SIG-M5 treated with dmso at 0.1 percent for 504 hours (cell line): Measurements from ENCODE around the gene MFSD11.
"Not testable (repeated sequence)": the region's sequence is repeated elsewhere in the genome, so short reads cannot be mapped to it uniquely, and the experiment has no call there.

ENCODE experiments used
- DNase-seq: peaks from one replicate; lab custom pipeline; 2025; ENCODE audit not compliant: unreplicated experiment; lab: John Stamatoyannopoulos, UW

Gene MFSD11

DNA sequence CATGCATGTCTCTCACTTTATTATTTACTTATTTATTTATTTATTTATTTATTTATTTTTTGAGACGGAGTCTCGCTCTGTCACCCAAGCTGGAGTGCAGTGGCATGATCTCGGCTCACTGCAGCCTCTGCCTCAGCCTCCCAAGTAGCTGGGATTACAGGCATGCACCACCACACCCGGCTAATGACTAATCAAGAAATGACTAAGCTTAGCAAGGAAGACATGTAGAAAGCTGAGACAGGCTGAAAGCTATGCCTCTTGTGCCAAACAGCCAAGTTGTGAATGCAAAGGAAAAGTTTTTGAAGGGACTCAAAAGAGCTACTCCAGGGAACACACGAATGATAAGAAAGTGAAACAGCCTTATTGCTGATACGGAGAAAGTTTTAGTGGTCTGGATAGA lies 7.9 kb downstream of the MFSD11 start:
- not testable (repeated sequence) for DNase-seq

DNA sequence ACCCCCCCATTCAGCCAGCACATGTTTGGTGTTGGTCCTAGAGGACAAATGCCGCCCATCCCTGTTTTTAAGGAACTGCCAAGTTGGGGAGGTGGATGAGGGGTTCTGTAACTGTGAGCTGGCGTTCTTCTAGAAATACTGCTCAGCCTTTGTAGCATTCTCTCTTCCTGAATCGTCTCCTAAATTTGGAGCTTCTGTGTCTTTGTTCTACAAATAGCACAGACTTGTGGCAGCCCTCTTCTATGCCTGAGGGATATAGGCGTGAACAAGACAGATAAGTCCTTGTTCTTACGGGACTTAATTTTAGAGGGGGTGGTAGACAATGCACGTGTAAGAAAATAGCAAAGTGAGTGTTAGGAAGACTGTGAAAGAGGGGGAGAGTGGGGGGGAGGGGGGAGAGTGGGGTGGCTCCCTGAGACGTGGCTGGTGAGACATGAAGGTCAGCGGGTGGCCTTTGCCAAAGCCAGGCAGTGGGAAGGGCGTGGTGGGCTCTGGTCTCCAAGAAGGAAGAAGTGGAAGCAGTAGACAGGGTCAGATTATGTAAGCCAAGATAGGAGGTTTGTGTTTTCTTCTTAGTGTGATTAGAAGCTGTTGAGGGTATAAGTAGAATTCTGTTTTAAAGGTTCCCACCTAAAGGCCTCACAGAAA lies 9.9 kb downstream of the MFSD11 start:
- DNase-seq = peak; percentile 29

DNA sequence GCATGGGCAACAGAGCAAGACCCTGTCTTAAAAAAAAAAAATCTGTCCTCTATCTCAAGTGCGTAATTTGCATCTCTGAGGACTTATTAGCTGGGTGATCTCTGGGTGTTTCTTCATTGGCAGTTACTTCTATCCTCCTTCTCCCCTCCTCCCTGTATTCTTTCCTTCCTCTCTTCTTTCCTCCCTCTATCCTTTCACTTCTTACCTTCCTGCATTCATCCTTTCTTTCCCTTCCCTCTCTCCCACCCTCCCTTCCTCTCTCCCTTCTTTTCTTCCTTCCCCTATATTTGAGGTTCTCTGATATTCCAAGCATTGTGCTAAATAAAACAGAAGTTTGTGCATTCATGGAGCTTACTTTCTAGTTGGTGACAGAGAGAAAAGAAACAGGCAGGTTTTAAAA lies 10.7 kb downstream of the MFSD11 start:
- DNase-seq = no peak

DNA sequence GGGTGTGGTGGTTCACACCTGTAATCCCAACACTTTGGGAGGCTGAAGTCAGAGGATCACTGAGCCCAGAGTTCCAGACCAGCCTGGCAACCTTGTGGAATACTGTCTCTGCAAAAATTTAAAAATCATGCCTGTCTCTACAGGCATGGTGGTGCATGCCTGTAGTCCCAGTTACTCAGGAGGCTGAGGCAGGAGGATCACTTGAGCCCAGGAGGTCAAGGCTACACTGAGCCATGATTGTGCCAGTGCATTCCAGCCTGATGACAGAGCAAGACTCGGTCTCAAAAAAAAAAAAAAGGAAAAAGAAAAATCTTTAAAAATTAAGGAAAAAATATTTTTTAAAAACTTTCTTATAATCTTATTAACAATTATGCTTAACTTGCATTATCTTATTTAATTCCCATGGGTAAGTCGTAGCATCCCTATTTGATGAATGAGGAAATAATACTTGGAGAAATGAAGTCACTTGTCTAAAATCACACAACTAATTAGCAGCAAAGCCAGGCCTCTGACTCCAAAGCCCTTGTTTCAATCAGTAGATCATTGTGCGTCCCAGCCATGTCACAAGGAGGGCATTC lies 13.6 kb downstream of the MFSD11 start:
- no peak for DNase-seq

DNA sequence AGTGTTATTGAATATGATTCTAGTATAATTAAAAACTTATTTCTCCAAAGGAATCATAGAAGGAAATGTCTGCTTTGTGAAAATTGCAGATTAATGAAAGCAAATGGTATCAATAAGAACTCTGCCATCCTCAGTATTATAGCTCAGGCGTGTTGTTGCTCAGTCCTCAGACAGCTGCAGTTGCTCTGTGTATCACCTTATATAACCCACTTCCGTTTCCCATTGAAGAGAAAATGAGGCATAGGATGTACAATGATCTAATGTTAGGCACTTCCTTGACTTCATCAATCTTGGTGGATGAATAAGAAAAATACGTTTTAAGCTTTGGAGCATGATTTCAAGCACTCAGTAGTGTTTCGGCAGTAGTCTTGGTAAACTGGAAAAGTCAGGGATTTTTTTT lies 14.1 kb downstream of the MFSD11 start:
- no peak for DNase-seq

DNA sequence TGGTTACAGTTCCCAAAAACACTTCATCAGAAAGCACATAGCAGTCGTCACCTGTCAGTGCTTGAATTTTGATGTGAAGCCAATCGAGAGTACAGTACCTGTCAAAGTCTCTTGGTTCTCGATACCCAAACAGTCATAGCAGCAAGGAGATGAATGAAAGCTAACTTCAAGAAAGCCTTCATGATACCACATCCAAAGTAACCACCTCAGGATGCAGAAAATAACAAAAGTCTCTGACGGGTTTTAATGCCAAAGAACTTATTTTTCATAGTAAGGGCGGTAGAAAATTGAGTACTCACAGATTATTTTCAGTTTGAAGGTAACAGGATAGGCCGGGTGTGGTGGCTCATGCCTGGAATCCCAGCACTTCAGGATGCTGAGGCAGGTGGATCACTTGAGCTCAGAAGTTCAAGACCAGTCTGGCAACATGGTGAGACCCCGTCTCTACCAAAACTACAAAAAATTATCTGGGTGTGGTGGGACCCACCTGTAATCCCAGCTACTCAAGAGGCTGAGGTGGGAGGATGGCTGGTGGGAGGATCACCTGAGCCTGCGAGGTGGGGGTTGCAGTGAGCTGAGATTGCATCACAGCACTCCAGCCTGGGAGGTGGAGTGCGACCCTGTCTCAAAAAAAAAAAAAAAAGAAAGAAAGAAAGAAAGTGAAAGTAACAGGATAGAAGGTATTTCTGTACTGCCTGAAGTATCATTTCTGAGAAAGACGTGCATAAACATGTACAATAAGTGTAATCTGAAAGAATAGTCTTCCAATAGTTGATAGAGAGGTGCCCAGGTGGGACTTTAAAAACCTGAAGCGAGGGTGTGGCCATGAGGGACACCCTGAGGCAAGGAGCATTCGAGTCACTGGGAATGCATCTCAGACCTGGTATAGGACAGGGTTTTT lies 15.4 kb downstream of the MFSD11 start:
- DNase-seq = no peak

DNA sequence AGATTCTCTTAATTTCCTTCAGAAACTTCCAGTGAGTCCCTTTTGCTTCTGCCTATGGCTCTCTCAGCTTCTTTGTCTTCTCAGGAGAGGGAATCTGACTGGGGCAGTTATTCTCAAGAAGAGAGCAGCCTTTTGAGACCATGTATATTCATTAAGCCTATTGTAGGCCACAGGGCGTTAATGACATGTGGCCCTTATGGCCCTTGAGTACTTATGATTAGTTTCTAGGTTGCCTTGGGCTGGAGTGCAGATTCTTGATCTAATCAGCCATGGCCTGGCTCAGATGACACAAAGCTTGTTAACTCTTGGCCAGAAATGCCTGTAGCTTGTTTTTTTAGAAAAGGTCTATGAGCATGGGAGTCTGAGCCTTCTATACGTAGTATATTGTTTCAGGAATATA lies 17.4 kb downstream of the MFSD11 start:
- DNase-seq = no peak

DNA sequence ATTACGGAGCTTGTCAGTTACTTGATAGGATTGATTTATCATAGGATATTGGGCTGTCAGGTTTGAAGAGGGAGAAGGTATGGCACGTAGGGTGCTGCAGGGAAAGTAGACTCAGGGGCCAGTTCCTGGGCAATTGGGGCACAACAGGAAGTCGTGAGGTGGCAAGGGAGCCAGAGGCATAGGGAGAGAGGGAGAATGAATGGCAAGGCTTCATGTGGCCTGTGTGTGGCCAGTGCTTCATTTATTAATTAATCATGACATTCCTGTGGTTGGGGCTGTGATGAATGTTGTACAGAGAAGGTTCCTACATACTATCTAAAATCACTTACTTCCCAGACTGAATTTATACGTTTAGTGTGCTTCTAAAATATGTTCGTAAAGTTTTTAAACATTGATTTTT lies 19.3 kb downstream of the MFSD11 start:
- no peak for DNase-seq

DNA sequence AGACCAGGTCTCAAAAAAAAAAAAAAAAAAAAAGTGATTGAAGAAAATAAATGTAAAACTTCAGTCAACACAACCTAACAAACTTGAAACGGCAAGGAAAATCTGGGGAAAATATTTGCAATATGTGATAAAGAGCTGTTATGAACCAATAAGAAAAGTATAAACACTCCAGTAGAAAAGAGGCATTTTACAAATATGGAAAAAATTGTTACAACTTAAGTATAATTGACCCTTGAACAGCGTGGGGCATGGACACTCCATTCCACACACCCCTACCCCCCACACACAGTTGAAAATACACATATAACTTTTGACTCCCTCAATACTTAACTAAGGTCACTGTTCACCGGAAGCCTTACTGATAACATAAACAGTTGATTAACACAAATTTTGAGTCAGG lies 20.7 kb downstream of the MFSD11 start:
- no peak for DNase-seq

DNA sequence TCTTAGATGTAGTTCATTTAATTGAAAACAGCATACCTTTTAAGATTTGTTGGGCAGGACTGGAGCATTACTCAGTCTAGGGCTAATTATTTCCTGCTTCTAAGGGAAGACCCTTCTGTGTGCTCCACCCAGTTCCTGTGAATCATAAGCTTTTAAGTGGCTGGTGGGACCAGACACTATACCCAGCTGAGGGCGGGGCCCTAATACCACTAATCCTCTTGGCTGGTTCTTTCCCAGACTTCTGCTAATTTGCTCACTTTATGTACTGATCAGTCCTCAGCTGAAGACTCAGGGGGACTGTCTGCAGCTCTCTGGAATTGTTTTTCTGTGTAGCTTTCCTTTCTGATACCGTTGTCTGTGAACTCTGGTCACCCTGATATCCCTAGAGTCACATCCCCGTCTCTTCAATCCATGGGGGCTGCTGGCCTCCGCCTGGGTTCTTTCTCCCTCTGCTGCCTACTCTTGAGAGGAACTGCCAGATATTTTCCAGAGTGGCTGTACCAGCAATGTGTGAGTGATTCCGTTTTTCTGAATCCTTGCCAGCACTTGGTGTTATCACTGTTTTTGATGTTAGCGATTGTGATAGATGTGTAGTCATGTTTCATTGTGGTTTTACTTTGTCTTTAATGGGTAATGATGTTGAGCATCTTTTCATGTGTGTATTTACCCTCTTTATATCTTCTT lies 35.1 kb downstream of the MFSD11 start:
- peak; percentile 40 for DNase-seq

DNA sequence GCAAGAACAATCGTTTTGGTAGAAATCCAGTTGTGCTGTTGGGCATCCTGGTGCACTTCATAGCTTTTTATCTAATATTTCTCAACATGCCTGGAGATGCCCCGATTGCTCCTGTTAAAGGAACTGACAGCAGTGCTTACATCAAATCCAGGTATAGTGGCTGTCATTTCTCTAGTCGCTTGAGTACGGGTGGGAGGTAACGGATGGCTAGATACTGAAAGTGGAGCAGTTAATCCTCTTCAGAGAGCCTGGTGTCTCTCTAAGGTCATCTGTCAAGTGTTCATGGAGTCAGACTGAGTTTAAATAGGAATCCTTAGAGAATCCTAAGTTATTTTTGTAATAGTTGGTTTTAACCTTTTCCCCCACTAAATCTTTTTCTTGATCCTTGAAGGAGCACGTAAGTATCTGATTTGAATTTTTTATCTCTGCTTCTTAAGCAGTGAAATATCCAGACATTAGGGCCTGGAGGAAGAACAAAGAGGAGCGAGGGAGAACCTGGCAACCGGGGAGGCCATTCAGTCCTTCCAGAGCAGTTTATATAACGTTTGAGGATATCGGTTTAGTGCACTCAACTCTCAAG lies 37.2 kb downstream of the MFSD11 start:
- no peak for DNase-seq

DNA sequence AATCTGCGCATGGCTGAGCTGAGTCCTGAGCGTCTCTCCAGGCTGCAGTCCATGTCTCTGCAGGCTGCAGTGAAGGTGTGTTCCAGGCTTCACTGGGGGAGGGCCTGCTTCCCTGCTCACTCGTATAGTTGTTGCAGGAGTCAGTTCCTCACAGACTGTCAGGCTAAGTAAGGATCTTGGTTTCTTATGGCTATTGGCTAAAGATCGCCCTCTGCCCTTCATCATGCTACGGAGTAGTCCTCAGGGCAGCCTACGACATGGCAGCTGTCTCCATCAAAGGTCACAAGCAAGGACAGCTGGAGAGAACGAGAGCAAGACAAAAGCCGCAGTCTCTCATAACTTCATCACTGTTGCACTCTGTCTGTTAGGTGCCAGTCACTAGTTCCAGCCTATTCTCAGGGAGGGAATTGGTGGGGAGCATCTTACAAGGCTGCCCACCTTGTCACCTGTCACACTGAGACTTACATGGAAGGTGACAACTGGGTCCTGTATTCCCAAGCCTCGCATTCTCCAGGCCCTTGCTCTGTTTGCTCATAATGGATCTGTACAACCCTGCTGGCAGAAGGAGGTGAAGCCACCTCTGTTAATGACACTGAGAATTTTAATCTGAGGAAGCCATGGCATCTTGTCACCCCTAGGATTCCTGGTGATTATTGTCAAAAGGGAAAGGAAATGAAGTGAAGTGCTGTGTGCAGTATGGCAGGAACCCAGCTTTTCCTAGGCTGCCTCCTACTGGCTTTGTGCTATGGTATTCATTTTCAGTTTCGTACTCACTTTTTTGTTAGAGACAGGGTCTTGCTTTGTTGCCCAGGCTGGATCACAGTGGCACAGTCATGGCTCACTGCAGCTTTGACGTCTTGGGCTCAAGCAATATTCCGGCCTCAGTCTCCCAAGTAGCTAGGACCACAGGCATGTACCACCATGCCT lies 43.4 kb downstream of the MFSD11 start:
- no peak for DNase-seq

DNA sequence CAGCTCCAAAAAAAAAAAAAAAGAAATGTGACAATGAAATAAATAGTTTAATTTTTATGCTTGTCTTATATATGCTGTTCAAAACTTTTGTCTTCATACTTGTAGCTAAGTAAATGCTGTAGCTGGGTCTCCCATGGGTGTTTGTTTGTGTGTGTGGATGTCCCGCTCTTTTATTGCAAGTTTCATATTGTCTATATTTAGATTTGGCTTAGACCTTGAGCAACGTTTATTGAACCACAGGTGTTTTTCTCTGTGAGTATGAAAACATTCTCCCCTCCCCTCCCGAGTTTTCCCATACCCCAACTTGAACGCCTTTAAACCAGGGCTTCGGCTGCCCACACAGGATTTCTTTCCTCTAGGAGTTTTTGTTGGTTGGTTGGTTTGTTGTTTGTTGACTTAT lies 45.2 kb downstream of the MFSD11 start:
- DNase-seq = no peak

DNA sequence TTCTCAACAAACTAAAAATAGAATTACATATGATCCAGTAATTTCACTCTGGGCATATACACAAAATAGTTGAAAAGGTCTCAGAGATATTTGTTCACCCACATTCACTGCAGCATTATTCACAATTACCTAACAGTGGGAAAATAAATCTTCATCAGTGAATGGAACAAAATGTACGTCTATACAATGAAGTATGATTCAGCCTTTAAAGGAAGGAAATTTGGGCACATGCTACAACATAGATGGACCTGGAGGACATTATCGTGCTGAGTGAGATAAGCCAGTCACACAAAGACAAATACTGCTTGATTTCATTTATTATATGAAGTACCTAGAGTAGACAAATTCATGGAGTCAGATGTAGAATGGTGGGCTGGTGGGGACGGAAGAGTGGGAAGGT lies 47.0 kb downstream of the MFSD11 start:
- DNase-seq = no peak

DNA sequence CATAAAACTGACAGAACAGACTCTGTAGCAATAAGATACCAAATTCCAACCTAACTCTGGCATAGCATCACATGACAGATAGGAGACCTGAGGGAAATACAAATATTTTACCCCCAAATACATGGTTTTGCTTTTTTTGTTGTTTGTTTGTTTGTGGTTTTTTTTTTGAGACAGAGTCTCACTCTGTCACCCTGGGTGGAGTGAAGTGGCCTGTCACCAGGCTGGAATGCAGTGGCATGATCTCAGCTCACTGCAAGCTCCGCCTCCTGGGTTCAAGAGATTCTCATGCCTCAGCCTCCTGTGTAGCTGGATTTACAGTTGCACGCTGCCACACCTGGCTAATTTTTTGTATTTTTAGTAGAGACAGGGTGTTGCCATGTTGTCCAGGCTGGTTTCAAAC lies 49.9 kb downstream of the MFSD11 start:
- not testable (repeated sequence) for DNase-seq

DNA sequence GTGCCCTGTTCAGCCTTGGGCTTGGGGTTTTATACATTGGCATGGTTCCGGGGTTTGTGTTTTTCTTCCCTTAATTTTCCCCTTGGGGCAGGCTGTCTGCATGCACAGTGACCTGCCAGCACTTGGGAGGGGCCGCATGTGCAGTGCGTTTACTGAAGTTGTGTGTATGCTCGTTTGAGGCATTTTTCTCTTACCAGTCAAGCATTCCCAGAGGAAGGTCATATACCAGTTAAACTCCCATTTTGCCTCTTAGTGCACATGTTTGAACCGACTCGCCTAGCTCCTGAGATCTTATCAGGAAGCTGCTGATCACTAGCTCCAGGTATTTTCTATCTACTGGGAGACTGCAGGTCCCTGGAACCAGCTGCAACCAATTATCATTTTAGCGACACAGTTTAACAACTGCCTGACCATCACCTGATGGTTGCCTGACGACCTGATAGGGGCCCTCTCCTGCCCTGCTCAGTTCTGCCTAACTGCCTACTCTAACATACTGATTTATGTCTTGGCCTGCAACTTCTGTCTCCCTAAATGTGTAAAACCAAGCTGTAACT lies 51.4 kb downstream of the MFSD11 start:
- DNase-seq = no peak

DNA sequence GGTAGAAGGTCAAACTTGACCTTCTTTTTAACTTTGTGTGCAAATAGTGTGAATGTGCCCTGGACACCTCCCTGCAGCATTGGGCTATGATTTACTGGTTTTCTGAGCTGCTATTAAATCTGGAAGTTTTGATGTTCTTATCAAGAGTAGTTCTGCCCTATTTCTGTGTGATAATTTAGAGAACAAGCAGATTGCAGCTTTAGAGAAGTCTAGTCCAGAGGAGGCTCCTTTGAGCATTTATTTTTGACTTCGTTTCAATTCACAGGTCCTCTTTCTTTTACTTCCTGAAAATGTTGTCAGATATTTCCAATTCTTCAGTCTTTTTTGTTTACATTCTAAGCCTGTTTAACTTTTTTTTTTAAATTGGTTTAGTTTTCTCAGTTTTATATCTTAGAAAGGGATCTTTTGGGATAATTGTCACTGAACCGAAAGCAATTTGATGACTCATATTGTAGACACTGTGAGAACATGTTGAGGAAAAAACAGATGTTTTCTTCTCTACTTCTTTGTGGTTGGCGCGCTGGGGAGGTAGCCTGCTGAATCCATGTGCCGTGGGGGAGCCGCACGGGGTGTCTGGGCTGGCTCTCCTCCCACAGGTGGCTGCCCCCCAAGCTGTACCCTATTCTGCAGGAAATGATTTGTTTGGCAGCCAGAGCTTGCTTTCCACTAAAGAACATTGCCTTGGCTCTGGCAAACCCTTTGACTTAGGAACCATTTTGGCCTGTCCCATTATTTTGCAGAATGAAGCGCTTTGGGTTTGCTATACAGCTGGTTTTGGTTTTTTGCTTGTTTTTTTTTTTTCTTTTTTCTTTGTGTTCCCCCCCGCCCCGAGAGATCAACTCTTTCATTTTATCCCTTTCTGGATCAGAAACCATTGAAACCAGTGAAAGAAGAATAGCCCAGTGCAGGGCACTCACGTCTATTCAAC lies 53.4 kb downstream of the MFSD11 start:
- peak; percentile 48 for DNase-seq

DNA sequence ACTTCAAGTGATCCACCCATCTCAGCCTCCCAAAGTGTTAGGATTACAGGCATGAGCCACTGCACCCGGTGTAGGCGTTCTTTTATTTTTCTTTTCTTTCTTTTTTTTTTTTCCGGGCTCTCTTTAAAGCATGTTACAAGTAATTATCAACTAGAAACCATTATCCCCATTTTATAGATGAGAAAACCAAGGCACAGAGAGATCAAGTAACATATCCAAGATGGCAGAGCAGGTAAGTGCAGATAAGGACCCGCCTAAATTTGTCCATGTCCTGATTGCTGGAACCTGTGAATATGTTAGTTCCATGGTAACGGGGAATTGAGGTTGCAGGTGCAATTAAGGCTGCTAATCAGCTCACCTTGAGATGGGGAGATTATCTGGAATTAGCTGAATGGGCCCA lies 54.4 kb downstream of the MFSD11 start:
- DNase-seq = no peak

DNA sequence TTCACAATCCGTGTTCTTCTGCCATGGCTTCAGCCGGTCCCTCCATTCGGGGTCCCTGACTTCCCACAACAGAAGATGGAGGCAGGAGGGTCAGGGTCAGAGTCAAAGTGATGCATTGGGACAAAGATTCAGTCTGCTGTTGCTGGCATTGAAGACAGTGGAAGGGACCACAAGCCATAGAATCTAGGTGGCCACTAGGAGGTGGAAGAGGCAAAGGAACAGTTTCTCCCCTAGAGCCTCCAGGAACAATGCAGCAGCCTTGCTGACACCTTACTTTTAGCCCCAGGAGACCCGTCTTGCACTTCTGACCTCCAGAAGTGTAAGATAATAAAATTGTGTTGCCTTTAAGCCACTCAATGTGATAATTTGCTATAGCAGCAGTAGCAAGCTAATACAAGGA lies 55.9 kb downstream of the MFSD11 start:
- DNase-seq = peak; percentile 63
